GM19324 (cell line): ENCODE results near the gene SH3RF1.

Experiments used
- ATAC-seq: cut with Tn5 transposase; IDR thresholded peaks from one replicate; pipeline ENCODE4 v1.9.1; 2021; ENCODE audit warnings: mild to moderate bottlenecking, moderate library complexity; ENCODE audit not compliant: unreplicated experiment, low FRiP score

The SH3RF1 gene

DNA sequence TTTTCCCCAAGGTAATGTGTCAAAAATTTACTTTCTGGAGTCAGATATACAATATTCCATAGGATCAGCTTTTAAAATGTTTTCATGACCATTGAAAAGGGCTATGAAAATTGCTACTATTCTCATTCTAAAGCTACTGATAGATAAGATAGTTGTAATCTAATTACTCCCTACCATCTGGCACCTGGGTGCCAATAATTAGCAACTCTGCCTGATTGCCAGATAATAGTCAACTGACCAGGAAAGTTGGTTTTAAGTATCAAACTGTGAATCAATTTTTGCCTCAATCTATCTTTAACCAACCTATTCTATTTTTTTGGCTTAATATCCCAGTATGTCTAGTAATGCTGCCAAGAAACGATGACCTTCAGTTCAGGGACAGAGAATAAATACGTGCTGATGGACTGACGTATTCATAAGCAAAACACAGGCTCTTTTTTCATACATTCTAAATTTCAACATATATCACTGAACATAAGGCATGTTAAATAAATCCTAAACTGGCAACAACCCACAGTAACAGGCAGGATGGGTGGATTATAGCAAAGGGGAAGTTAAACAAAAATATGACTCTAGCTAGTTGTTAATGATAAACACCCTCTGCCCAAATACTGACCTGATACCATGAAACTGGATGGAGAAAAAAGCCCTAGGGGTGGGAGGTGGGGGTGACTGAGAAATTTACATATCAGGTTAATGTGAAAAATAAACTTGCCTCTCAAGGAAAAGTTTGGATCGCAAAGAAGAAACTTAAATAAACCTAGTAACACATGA, 18.2 kb downstream of the SH3RF1 start:
- peak; percentile 53 for ATAC-seq

GRCh38 chr4:169251291-169252235, 19.2 kb downstream of the SH3RF1 start:
- ATAC-seq, result no peak

- ATAC-seq, result no peak
These were observed 20.0 kb downstream of the SH3RF1 start for GRCh38 chr4:169250796-169251195.

- ATAC-seq, result no peak
These were observed 20.8 kb downstream of the SH3RF1 start for GRCh38 chr4:169249999-169250398.

DNA sequence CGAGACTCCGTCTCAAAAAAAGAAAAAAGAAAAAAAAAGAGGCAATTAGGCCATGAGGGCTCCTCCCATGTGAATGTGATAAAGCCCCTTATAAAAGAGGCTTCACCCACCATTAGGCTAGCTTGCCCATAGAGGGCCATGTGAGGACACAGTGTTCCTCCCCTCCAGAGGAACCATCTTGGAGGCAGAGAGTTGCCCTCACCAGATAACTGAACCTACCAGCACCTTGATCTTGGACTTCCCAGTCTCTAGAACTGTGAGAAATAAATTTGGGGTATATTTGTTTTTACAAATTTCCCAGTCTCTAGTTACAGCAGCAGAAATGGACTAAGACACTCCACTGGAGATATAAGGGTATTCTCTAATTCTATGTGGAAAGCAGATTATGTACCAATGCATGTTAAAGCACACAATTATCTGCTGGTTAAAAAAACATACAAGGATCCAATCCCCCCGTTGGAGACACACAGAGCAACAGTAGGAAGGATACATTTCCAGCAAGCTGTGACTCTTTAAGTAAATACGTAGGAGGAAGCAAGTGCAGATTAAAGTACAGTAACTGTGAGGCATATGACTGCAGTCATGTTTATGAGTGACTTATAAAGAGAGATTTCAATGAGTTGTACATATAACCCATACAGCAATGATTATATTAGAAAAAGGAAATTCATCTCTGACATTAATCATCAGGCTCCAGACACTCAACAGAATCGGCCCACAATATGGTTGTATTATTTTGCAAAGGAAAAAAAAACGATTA, 21.4 kb downstream of the SH3RF1 start:
- no peak for ATAC-seq

DNA sequence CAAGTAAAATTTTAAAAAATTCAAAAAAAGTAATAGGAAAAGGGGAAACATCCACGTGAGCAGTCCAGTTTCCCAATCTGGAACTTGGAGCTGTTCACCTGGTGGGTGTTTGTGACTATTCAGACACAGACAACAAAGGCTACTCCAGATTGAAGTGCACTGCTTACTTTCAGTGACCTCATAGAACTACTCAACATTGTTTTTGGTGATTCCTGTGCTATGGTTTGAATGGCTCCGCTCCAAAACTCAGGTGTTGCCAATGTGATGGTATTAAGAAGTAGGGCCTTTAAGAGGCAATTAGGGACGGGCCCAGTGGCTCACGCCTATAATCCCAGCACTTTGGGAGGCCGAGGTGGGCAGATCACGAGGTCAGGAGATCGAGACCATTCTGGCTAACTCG, 22.1 kb downstream of the SH3RF1 start:
- ATAC-seq, result no peak

DNA sequence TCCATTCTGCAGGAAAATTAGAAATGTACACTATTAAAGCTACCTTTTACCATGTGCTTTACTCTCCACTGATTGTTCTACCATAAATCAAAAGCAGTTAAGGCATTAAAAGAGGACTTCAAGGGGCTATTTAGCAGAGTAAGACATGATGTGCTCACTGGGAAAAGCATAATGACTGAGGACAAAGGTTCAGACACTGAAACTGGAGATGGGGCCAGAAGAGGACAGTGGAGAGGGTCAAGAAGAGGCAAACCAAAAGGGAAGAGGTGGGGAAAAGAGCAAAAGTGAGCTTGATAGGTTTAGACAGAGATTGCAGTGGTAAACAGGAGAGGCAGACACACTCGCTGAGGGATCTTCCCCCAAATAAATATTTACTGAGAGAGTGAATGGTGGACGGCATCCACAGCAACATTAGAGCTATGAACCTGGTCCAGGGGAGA, 23.8 kb downstream of the SH3RF1 start:
- no peak for ATAC-seq

- ATAC-seq, result no peak
These were observed 24.5 kb downstream of the SH3RF1 start for GRCh38 chr4:169246279-169246678.

DNA sequence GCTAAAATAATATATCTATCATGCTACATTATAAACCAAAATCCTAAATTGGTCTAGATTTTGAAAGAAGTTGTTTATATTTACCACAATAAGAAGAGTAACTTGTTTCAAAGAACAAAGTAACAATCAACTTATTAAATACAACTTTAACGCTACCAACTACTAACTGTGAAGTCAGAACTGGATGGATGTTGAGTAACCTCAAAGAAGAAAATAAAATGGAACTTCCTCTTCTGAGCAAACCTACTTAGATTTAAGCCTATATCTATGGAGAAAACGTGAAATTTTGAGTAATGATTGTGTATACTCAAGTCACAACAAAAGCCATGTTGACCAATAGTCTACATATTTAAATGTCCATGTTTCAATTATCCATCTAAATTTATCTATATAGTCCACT, 25.7 kb downstream of the SH3RF1 start:
- no peak for ATAC-seq

- no peak for ATAC-seq
These were observed 26.7 kb downstream of the SH3RF1 start for GRCh38 chr4:169243825-169244609.

DNA sequence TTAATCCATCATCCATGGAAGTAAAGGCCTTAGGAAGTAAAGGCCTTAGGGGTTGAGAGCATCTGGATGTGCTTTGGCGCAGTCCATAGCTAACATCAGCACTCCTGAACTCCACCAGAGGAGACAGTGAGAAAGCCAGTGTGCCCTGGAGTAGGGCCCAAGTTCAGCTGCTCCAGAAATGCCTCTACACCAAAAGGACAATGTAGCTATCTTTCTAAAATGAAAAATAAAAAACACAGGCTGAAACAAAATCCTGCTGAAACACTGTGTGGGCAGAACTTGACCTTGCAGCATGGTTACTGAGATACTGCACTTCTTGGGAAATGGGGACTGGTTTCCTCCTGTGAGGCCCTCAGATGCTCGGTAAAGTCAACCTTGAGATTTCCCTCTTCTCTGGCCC, 29.3 kb downstream of the SH3RF1 start:
- no peak for ATAC-seq

DNA sequence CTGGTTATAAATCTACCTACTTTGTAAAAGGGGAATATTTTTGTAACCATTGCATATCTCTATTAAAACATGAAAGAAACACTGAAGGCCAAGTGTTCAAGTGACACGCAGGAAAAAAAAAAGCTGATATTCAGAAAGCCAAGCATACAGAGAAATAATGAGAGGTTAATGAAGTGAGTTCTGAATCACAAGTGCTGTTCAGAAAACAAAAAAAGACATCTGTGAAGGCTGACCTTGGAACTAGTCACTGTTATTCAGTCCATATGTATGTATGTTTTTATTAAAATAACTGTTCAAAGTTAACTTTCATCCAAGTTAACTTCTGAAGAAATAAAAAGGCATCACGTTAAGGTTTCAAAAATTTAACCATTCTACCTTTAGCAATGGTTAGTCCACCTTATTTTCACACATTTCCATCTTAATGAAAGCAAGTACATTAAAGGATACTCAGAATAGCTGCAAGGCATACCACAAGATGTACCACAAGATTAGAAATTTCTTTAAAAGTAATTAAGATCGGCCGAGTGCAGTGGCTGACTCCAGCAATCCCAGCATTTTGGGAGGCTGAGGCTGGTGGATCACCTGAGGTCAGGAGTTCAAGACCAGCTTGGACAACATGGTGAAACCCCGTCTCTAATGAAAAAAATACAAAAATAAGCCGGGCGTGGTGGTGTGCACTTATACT, 31.4 kb downstream of the SH3RF1 start:
- no peak for ATAC-seq

- ATAC-seq, result no peak
These were observed 32.3 kb downstream of the SH3RF1 start for GRCh38 chr4:169238445-169238844.

DNA sequence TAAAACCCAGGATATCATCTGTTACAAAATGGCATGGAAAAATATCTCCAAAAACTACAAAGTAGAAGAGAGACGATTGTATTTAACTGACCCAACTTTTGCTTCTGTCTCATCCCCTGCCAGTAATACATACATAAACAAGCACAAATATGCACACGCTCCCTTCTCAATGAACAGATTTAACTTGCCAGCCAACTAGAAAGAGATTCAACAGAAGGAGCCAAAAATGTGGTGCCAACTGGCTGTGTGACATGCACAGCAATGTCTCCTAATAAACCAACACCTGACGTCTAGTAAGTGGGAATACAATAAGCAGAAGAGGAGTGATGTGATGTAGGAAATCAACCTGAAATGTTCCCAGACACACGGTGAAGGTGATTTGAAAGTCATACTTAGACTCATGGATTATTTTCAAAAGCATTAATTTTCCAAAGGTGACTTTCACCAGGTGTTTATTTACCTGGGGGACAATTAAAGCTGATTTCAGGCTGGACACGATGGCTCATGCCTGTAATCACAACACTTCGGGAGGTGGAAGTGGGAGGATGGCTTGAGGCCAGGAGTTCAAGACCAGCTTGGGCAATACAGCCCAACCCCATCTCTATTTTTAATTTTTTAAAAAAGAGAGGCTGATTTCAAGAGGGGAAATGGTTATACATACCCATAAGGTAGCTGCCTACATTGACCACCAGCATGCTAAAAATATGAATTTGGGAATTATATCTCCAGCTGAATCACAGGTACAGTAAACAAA, 33.7 kb downstream of the SH3RF1 start:
- no peak for ATAC-seq

DNA sequence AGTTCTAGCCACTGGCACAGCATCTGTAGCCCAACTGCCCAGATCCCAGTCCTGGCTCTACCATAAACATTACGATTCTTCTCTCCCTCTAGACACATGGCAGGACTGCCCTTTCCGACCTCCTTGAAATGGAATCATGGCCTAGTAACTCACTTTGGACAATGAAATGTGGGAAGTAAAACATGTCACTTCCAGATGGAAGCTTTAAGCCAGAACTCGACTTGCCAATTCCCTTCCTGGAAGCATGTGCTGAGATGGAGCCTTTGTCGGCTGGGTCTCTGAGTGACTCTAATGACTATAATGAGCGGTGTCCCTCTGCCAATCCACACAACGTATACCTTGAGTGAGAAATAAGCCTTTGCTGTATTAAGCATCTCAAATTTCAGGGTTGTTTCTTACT, 34.7 kb downstream of the SH3RF1 start:
- no peak for ATAC-seq

- no peak for ATAC-seq
These were observed 36.5 kb downstream of the SH3RF1 start for GRCh38 chr4:169234137-169234855.

- no peak for ATAC-seq
These were observed 37.1 kb downstream of the SH3RF1 start for GRCh38 chr4:169233691-169234090.

GRCh38 chr4:169231647-169232262, 39.0 kb downstream of the SH3RF1 start:
- no peak for ATAC-seq
